Measurements from ENCODE around the gene C6orf62.
"Not testable (repeated sequence)": the region's sequence is repeated elsewhere in the genome, so short reads cannot be mapped to it uniquely, and the experiment has no call there.

C6orf62 gene

DNA sequence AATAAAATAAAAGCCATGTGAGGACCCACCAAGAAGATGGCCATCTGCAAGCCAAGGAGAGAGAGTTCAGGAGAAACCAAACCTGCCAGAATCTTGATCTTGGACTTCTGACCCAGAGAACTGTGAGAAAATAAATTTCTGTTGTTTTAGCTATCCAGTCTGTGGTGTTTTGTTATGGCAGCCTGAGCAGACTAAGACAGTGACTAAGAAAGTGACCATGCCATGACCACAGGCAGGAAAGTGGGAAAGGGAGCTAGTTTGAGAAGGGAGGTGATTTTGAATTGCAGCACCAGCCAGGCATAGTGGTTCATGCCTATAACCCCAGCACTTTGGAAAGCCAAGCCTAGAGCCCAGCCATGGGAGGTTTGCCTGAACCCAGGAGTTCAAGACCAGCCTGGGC, 21.9 kb upstream of the C6orf62 start:
- Histone ChIP-seq H3K4me3 (ENCODE audit: low read depth in 1 of 2, low read length in 2 of 2) (no peak overlapping the region), H3K9me3 (ENCODE audit: control insufficient read depth in 1 of 2, low read length in 2 of 2) (no peaks in the 10 kb centered on the region), H3K36me3 (ENCODE audit: control insufficient read depth in 1 of 2, insufficient read depth in 2 of 2, low read length in 2 of 2) (peaks cover 0 to 4% of the 10 kb centered on the region in 2 donors), H3K27ac (ENCODE audit: low read length) (no peak overlapping the region), H3K27me3 (ENCODE audit: low read depth, low read length) (no peaks in the 10 kb centered on the region), H3K4me1 (ENCODE audit: control insufficient read depth in 1 of 2, insufficient read depth in 2 of 2, low read length in 2 of 2) (no peaks in the 10 kb centered on the region)

GRCh38 chr6:24738741-24739140, 19.8 kb upstream of the C6orf62 start:
- no peak overlapping the region for H3K27ac ChIP-seq (ENCODE audit: low read length)
- H3K4me1 ChIP-seq (ENCODE audit: control insufficient read depth in 1 of 2, insufficient read depth in 2 of 2, low read length in 2 of 2): no peaks in the 10 kb centered on the region
- peaks cover 0 to 4% of the 10 kb centered on the region in 2 donors for H3K36me3 ChIP-seq (ENCODE audit: control insufficient read depth in 1 of 2, insufficient read depth in 2 of 2, low read length in 2 of 2)
- no peaks in the 10 kb centered on the region for H3K27me3 ChIP-seq (ENCODE audit: low read depth, low read length)
- no peaks in the 10 kb centered on the region for H3K9me3 ChIP-seq (ENCODE audit: control insufficient read depth in 1 of 2, low read length in 2 of 2)
- H3K4me3 ChIP-seq (ENCODE audit: low read depth in 1 of 2, low read length in 2 of 2): no peak overlapping the region

DNA sequence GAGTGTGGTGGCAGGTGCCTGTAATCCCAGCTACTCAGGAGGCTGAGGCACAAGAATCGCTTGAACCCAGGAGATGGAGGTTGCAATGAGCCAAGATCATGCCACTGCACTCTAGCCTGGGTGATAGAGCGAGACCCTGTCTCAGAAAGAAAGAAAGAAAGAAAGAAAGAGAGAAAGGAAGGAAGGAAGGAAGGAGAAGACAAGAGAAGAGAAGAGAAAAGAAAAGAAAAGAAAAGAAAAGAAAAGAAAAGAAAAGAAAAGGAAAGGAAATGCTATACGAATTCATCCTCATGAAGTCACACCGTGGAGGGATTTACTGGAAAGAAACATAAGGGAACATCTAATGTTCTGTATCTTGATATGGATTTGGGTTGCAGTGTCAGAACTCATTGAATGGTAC, 15.8 kb upstream of the C6orf62 start:
- H3K4me3 ChIP-seq (ENCODE audit: low read depth in 1 of 2, low read length in 2 of 2); H3K36me3 ChIP-seq (ENCODE audit: control insufficient read depth in 1 of 2, insufficient read depth in 2 of 2, low read length in 2 of 2); H3K9me3 ChIP-seq (ENCODE audit: control insufficient read depth in 1 of 2, low read length in 2 of 2); H3K27me3 ChIP-seq (ENCODE audit: low read depth, low read length); H3K27ac ChIP-seq (ENCODE audit: low read length); H3K4me1 ChIP-seq (ENCODE audit: control insufficient read depth in 1 of 2, insufficient read depth in 2 of 2, low read length in 2 of 2): not testable (repeated sequence)

GRCh38 chr6:24734166-24734565, 15.2 kb upstream of the C6orf62 start:
- Histone ChIP-seq H3K9me3 (ENCODE audit: control insufficient read depth in 1 of 2, low read length in 2 of 2) (peaks cover 0 to 4% of the 10 kb centered on the region in 2 donors), H3K27me3 (ENCODE audit: low read depth, low read length) (no peaks in the 10 kb centered on the region), H3K27ac (ENCODE audit: low read length) (no peak overlapping the region), H3K4me1 (ENCODE audit: control insufficient read depth in 1 of 2, insufficient read depth in 2 of 2, low read length in 2 of 2) (no peaks in the 10 kb centered on the region), H3K4me3 (ENCODE audit: low read depth in 1 of 2, low read length in 2 of 2) (no peak overlapping the region), H3K36me3 (ENCODE audit: control insufficient read depth in 1 of 2, insufficient read depth in 2 of 2, low read length in 2 of 2) (no peaks in the 10 kb centered on the region)

DNA sequence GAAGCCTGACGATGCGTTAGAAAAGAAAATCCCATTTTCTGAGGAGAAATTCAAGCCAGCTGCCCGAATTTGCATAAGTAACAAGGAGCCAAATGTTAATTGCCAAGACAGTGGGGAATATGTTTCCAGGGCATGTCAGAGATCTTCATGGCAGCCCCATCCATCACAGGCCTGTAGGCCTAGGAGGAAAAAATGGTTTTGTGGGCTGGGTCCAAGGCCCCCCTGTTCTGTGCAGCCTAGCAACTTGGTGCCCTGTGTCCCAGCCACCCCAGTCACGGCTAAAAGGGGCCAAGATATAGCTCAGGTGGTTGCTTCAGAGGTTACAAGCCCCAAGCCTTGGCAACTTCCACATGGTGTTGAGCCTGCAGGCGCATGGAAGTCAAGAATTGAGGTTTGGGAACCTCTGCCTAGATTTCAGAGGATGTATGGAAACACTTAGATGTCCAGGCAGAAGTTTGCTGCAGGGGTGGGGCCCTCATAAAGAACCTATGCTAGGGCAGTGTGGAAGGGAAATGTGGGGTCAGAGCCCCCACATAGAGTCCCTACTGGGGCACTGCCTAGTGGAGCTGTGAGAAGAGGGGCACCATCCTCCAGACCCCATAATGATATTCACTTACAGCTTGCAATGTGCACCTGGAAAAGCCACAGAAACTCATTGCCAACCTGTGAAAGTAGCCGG, 12.6 kb upstream of the C6orf62 start:
- H3K27me3 ChIP-seq (ENCODE audit: low read depth, low read length); H3K36me3 ChIP-seq (ENCODE audit: control insufficient read depth in 1 of 2, insufficient read depth in 2 of 2, low read length in 2 of 2); H3K9me3 ChIP-seq (ENCODE audit: control insufficient read depth in 1 of 2, low read length in 2 of 2); H3K27ac ChIP-seq (ENCODE audit: low read length); H3K4me1 ChIP-seq (ENCODE audit: control insufficient read depth in 1 of 2, insufficient read depth in 2 of 2, low read length in 2 of 2); H3K4me3 ChIP-seq (ENCODE audit: low read depth in 1 of 2, low read length in 2 of 2): not testable (repeated sequence)

GRCh38 chr6:24730653-24731052, 11.7 kb upstream of the C6orf62 start:
- H3K4me3 ChIP-seq (ENCODE audit: low read depth in 1 of 2, low read length in 2 of 2); H3K9me3 ChIP-seq (ENCODE audit: control insufficient read depth in 1 of 2, low read length in 2 of 2); H3K36me3 ChIP-seq (ENCODE audit: control insufficient read depth in 1 of 2, insufficient read depth in 2 of 2, low read length in 2 of 2); H3K4me1 ChIP-seq (ENCODE audit: control insufficient read depth in 1 of 2, insufficient read depth in 2 of 2, low read length in 2 of 2); H3K27me3 ChIP-seq (ENCODE audit: low read depth, low read length); H3K27ac ChIP-seq (ENCODE audit: low read length): not testable (repeated sequence)

GRCh38 chr6:24723270-24723669, 4.3 kb upstream of the C6orf62 start:
- H3K36me3 ChIP-seq (ENCODE audit: control insufficient read depth in 1 of 2, insufficient read depth in 2 of 2, low read length in 2 of 2): peaks cover 0 to 6% of the 10 kb centered on the region in 2 donors
- H3K27ac ChIP-seq (ENCODE audit: low read length): no peak overlapping the region
- no peaks in the 10 kb centered on the region for H3K9me3 ChIP-seq (ENCODE audit: control insufficient read depth in 1 of 2, low read length in 2 of 2)
- peaks cover 0 to 6% of the 10 kb centered on the region in 2 donors for H3K4me1 ChIP-seq (ENCODE audit: control insufficient read depth in 1 of 2, insufficient read depth in 2 of 2, low read length in 2 of 2)
- H3K27me3 ChIP-seq (ENCODE audit: low read depth, low read length): no peaks in the 10 kb centered on the region
- H3K4me3 ChIP-seq (ENCODE audit: low read depth in 1 of 2, low read length in 2 of 2): no peak overlapping the region

DNA sequence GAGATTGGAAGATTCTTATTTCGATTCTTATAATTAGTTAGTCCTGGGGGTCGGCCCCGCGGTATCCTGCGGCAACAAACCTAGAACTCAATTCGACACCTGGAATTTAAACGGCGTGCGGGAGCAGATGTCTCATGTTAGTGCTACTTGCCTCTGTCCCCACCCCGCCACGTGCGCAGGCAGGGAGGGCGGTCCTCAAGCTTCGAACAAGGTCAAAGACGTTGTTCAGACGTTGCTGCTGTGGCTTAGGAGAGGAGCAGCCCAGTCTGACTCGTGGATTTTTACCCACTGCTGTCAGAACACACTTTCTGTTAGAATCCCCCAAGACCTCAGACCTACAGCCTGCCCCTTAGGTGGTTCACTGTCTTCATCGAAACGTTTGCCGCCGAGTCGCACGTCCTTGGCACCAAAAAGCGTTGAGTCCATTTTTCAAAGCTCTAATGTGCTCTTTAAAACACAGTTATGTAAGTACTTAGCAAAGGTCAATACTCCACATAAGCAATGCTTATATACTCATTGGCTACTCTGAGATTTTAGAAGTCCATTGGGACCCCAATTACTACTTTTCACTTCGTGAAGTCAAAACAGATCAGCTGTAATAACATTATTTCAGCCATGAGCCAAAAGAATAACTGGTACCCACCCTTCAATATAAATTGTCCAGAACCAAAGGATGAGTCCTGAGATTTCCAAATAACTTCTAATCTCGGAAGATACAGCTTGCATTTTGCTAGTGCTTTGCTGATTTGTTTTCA, 2.7 kb upstream of the C6orf62 start:
- no peaks in the 10 kb centered on the region for H3K27me3 ChIP-seq (ENCODE audit: low read depth, low read length)
- peak overlapping the region; percentile 86 to 91 for H3K4me3 ChIP-seq (ENCODE audit: low read depth in 1 of 2, low read length in 2 of 2)
- peaks cover 0 to 6% of the 10 kb centered on the region in 2 donors for H3K36me3 ChIP-seq (ENCODE audit: control insufficient read depth in 1 of 2, insufficient read depth in 2 of 2, low read length in 2 of 2)
- H3K9me3 ChIP-seq (ENCODE audit: control insufficient read depth in 1 of 2, low read length in 2 of 2): no peaks in the 10 kb centered on the region
- peaks cover 0 to 17% of the 10 kb centered on the region in 2 donors for H3K4me1 ChIP-seq (ENCODE audit: control insufficient read depth in 1 of 2, insufficient read depth in 2 of 2, low read length in 2 of 2)
- H3K27ac ChIP-seq (ENCODE audit: low read length): peak overlapping the region; percentile 99

DNA sequence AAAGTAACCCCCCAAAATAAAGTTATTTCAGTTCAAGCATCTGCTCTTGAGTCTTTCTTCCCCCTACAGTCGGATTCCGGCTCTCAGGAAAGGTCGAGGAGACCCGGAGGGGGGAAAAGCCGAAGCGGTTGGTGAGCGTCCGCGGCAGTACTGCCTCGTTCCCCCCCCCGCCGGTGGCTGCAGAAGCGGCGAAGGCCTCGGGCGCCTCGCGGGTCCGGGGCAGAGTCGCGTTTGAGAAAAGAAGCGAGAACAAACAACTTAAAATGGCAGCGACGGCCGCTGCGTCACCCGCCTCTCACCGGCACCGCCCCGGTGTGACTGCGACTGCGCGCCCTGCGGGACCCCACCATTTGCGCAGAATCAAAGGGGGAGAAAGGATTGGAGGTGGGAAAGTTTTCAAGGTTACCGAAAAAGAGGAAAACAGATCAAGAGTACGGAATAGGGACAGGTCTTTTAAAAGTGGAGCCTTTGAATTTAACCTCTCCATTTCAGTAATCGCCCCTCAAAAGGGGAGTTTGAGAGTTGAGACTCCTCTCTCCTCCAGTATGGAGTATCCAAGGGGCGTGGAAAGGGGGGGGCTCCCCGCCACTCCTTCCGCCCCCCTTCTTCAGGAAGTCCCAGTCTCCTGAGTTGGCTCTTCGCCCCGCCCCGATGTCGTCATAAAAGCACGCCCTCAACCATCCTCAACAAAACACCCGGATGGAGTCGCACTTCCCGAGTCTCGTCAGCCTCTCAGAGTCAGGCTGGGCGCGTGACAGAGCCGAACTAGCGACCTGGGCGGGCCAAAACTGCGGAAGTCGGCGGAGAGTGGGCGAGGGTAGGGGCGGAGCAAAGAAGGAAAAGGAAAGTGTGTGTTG, 1.9 kb upstream of the C6orf62 start:
- Histone ChIP-seq H3K9me3 (ENCODE audit: control insufficient read depth in 1 of 2, low read length in 2 of 2) (no peaks in the 10 kb centered on the region), H3K27ac (ENCODE audit: low read length) (peak overlapping the region; percentile 99), H3K4me1 (ENCODE audit: control insufficient read depth in 1 of 2, insufficient read depth in 2 of 2, low read length in 2 of 2) (peaks cover 0 to 25% of the 10 kb centered on the region in 2 donors), H3K4me3 (ENCODE audit: low read depth in 1 of 2, low read length in 2 of 2) (peak overlapping the region; percentile 86 to 91), H3K27me3 (ENCODE audit: low read depth, low read length) (no peaks in the 10 kb centered on the region), H3K36me3 (ENCODE audit: control insufficient read depth in 1 of 2, insufficient read depth in 2 of 2, low read length in 2 of 2) (peaks cover 0 to 6% of the 10 kb centered on the region in 2 donors)

DNA sequence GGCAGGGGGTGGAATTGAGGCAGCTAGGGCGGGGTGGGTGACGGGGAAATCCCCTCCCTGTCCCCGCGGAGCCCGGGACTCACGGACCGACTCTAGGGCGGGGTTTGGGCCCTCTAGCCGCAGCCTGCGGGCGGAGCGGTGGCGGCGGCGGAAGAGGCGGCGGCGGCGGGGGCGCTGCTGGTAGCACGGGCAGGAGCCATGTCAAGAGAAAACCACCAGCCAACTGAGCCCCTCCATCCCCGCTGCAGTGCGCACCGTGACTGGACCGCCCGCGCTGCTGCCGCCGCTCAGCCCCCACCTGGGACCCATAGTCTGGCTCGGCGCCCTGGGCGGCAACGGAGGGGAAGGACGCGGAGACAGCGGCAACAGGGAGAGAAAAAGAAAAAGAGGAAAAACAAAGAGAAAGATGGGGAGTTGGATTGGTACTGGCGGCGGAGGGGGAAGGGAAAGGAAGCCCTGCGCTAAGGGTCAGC, 1.2 kb upstream of the C6orf62 start:
- H3K27ac ChIP-seq (ENCODE audit: low read length): peak overlapping the region; percentile 99
- H3K36me3 ChIP-seq (ENCODE audit: control insufficient read depth in 1 of 2, insufficient read depth in 2 of 2, low read length in 2 of 2): peaks cover 7 to 9% of the 10 kb centered on the region in 2 donors
- no peaks in the 10 kb centered on the region for H3K9me3 ChIP-seq (ENCODE audit: control insufficient read depth in 1 of 2, low read length in 2 of 2)
- H3K27me3 ChIP-seq (ENCODE audit: low read depth, low read length): no peaks in the 10 kb centered on the region
- peaks cover 3 to 31% of the 10 kb centered on the region in 2 donors for H3K4me1 ChIP-seq (ENCODE audit: control insufficient read depth in 1 of 2, insufficient read depth in 2 of 2, low read length in 2 of 2)
- peak overlapping the region; percentile 86 to 91 for H3K4me3 ChIP-seq (ENCODE audit: low read depth in 1 of 2, low read length in 2 of 2)
